Measurements from ENCODE around the gene GNAI2. TPM values are rescaled to one million over a fixed set of nuclear protein-coding genes. Genes with fewer than 3 reads are reported as not detected.
"Not testable (repeated sequence)": the region's sequence is repeated elsewhere in the genome, so short reads cannot be mapped to it uniquely, and the experiment has no call there.

The GNAI2 gene
- total RNA-seq, 4 donors from 2014 or later = 149 to 297 (median 239) TPM

DNA sequence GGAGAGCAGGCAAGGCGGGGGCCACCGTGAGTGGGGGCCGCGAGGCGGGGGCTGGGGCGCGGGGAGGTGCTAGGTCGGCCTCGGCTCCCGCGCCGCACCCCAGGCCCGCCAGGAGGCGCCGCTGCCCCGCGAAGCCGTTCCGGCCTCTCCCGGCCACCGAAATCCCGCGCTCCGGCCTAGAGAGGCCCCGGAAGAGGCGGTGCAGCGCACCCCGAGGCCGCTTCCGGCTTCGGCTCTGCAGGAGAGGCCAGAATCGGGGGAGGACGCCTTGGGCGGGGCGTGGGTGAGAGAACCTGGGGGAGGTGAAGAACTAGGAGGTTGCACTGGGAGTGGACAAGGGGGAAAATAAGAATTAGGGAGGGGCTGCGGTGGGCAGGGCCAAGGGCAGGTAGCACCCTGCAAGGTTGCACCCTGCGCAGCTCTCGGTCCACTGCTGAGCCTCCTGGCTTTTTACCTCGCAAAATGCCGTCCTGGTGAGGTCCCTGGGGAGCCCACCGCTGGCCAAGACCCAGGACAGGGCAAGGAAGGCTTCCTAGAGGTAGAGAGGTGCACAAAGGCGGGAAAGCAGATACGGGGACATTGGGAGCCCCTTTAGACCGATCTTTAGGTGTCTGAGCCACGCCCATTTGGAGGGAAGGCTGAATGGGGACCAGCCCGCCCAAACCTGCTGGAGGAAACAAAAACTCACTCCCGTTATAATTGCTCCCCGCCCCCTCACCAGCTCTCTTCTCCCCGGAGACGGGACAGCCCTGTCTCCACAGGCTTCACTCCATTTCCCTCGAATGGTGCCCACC lies 8.4 kb upstream of the GNAI2 start:
- TF ChIP-seq POLR2AphosphoS5 (IDR thresholded peaks at IDR 0.05) = peak; percentile 74 to 84
- no peak for TF ChIP-seq POLR2A (IDR thresholded peaks at IDR 0.05; ENCODE audit: low read depth)
- no peak for TF ChIP-seq EP300 (IDR thresholded peaks at IDR 0.05)
- TF ChIP-seq, protein P1, sequence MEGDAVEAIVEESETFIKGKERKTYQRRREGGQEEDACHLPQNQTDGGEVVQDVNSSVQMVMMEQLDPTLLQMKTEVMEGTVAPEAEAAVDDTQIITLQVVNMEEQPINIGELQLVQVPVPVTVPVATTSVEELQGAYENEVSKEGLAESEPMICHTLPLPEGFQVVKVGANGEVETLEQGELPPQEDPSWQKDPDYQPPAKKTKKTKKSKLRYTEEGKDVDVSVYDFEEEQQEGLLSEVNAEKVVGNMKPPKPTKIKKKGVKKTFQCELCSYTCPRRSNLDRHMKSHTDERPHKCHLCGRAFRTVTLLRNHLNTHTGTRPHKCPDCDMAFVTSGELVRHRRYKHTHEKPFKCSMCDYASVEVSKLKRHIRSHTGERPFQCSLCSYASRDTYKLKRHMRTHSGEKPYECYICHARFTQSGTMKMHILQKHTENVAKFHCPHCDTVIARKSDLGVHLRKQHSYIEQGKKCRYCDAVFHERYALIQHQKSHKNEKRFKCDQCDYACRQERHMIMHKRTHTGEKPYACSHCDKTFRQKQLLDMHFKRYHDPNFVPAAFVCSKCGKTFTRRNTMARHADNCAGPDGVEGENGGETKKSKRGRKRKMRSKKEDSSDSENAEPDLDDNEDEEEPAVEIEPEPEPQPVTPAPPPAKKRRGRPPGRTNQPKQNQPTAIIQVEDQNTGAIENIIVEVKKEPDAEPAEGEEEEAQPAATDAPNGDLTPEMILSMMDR (IDR thresholded peaks at IDR 0.05) = peak; percentile 96 to 97 (median 97)
- H3K4me1 ChIP-seq = peaks cover 17 to 28% (median 27%) of the 10 kb centered on the region in 4 donors
- 3% methylated on average over 23 of the region's 51 CpGs for WGBS
- DNase-seq (ENCODE audit: extremely low spot score) = peak; percentile 95
- no peaks in the 10 kb centered on the region for H3K36me3 ChIP-seq
- intact Hi-C loops (cut with DNase I) = loop anchor here (1.0 to 2.0 kb wide), 2 partner anchors 19 to 45 kb away; no protein-coding TSS in a partner anchor
- H3K9me3 ChIP-seq = no peaks in the 10 kb centered on the region
- H3K27ac ChIP-seq (replicated peaks in 1 of 4) = peak overlapping the region; percentile 57 to 73 (median 62)
- peaks cover 0 to 7% (median 0%) of the 10 kb centered on the region in 4 donors for H3K27me3 ChIP-seq
- peak overlapping the region; percentile 55 to 75 (median 65) for H3K4me3 ChIP-seq

DNA sequence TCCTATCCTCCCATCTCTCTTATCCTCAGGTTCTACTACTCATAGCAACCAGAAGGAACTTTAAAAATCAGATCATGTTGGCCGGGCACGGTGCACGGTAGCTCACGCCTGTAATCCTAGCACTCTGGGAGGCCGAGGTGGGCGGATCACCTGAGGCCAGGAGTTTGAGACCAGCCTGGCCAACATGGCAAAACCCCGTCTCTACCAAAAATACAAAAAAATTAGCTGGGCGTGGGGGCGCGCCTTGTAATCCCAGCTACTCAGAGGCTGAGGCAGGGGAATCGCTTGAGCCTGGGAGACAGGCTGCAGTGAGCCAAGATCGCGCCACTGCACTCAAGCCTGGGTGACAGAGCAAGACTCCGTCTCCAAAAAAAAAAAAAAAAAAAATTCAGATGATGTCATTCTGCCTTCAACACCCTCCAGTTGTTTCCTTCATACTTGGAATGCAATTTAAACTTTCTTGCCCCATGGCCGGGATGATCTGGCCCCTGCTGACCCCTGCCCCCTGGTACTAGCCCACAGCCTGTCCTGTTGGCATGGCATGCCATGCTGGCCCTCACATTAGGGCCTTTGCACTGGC lies 7.7 kb upstream of the GNAI2 start:
- H3K4me3 ChIP-seq = peak overlapping the region; percentile 55 to 75 (median 65)
- H3K9me3 ChIP-seq; H3K27me3 ChIP-seq; DNase-seq (ENCODE audit: extremely low spot score); H3K36me3 ChIP-seq; intact Hi-C loops (cut with DNase I): not testable (repeated sequence)
- H3K27ac ChIP-seq (replicated peaks in 1 of 4) = peak overlapping the region in 1 of 4 donors; percentile 60
- H3K4me1 ChIP-seq = peaks cover 17 to 28% (median 27%) of the 10 kb centered on the region in 4 donors
- 44% methylated on average over 15 of the region's 15 CpGs for WGBS

DNA sequence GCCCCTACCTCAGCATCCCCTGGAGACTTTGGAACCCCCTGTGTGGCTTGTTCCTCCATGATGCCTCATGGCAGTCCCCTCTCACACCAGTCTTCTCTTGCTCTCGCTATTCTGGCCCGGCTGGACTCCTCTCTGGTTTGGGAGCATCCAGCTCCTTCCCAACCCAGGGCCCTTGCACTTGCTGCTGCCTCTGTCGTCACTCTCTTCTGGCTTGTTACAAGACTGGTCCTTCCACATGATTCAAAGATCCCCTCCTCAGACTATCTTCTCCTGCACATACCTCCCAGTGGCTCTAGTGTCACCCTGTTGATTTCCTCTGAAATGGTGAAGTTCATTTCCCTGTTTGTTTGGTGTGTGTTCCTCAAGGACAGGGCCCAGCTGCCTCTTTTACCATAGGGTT lies 6.5 kb upstream of the GNAI2 start:
- Histone ChIP-seq H3K27ac (replicated peaks in 1 of 4) (no peak overlapping the region), H3K27me3 (peaks cover 0 to 6% (median 0%) of the 10 kb centered on the region in 4 donors), H3K4me3 (no peak overlapping the region), H3K4me1 (peaks cover 17 to 30% (median 27%) of the 10 kb centered on the region in 4 donors), H3K9me3 (no peaks in the 10 kb centered on the region), H3K36me3 (no peaks in the 10 kb centered on the region)
- no peak for DNase-seq (ENCODE audit: extremely low spot score)
- 92% methylated on average over 3 of the region's 3 CpGs for WGBS
- TF ChIP-seq POLR2A (IDR thresholded peaks at IDR 0.05; ENCODE audit: low read depth) (no peak), EP300 (IDR thresholded peaks at IDR 0.05) (no peak), POLR2AphosphoS5 (IDR thresholded peaks at IDR 0.05) (no peak)
- TF ChIP-seq, protein P1 (IDR thresholded peaks at IDR 0.05) = no peak
- intact Hi-C loops (cut with DNase I) = no loop called here

DNA sequence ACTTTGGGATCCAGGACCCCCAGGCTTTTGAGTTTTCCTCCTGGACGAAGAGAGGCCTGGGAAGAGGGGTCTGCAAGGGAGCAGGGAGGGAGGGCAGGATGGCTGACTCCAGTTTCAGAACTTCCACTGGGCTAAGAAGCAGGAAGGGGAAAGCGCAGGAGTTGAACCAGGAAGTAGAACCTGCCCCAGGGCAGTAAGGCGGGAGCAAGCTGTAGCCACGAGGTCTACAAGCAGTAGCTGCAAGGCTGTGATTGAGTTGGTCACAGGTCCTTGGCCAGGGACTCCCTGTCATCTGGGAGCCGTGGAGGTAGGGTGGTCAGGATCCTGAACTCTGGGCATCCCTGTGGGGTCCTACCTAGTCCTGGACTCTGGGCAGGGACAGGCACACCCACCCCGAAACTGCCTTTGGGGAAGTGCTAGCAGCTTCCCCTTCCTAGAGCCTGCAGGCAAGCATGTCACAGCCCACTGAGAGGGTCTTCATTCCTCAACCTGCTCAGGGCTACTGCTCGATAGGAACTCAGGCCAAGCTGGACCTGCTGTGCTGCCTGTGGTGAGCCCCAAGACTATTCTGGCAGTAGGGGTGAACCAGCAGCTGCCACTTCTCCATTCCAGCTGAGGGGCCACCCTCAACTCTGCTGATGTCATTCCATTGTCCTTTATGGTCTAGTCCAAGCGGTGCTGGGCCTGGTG lies 5.8 kb upstream of the GNAI2 start:
- no peaks in the 10 kb centered on the region for H3K36me3 ChIP-seq
- 67% methylated on average over 5 of the region's 8 CpGs for WGBS
- no peaks in the 10 kb centered on the region for H3K27me3 ChIP-seq
- peaks cover 24 to 38% (median 34%) of the 10 kb centered on the region in 4 donors for H3K4me1 ChIP-seq
- peak overlapping the region in 1 of 4 donors; percentile 33 for H3K27ac ChIP-seq (replicated peaks in 1 of 4)
- intact Hi-C loops (cut with DNase I) = no loop called here
- no peak for TF ChIP-seq POLR2A (IDR thresholded peaks at IDR 0.05; ENCODE audit: low read depth)
- no peak for TF ChIP-seq EP300 (IDR thresholded peaks at IDR 0.05)
- TF ChIP-seq, protein P1 (IDR thresholded peaks at IDR 0.05) = no peak
- TF ChIP-seq POLR2AphosphoS5 (IDR thresholded peaks at IDR 0.05) = no peak
- no peak for DNase-seq (ENCODE audit: extremely low spot score)
- no peak overlapping the region for H3K4me3 ChIP-seq
- no peaks in the 10 kb centered on the region for H3K9me3 ChIP-seq

DNA sequence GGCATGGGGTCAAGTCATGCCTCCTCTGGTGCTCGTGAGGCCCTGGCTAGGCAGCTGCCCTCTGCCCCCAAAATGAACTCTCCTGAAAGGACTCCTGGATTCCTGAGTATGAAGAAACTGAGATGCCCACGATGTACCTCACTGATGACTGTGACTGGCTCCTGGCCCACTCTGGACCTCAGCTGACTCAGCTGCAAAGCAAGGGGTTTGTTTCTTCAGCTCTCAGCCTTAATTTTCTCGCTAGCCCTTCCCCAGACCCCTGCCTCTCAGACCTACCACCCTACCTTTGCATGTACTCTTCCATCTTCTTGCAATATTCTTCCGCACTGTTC lies 5.2 kb upstream of the GNAI2 start:
- Histone ChIP-seq H3K9me3 (no peaks in the 10 kb centered on the region), H3K27ac (replicated peaks in 1 of 4) (no peak overlapping the region), H3K27me3 (no peaks in the 10 kb centered on the region), H3K4me3 (no peak overlapping the region), H3K4me1 (peaks cover 27 to 40% (median 37%) of the 10 kb centered on the region in 4 donors), H3K36me3 (no peaks in the 10 kb centered on the region)
- TF ChIP-seq EP300 (IDR thresholded peaks at IDR 0.05) = no peak
- TF ChIP-seq, protein P1 (IDR thresholded peaks at IDR 0.05) = no peak
- TF ChIP-seq POLR2A (IDR thresholded peaks at IDR 0.05; ENCODE audit: low read depth) = no peak
- no peak for TF ChIP-seq POLR2AphosphoS5 (IDR thresholded peaks at IDR 0.05)
- intact Hi-C loops (cut with DNase I) = no loop called here
- DNase-seq (ENCODE audit: extremely low spot score) = no peak
- 88% methylated on average over 4 of the region's 4 CpGs for WGBS
